Endothelial cell of umbilical vein (primary cell): ENCODE results near the gene PFN2. TPM values are rescaled to one million over a fixed set of nuclear protein-coding genes. Genes with fewer than 3 reads are reported as not detected.

Source experiments
- BruUV-seq: library from RNA; stranded (reverse); fragments of 400-500 nt; replicated peaks from 2 replicates; lab custom pipeline; 2021; lab: Mats Ljungman, UMichigan
- CTCF ChIA-PET: fragments of 300-600, 350-600 bp; sonication (Branson Sonifier 250); formaldehyde crosslinking; loops from one replicate; lab custom pipeline; 2021; ENCODE audit warnings: antibody characterized with exemption, inconsistent platforms; lab: Charles Lee
- POLR2A ChIA-PET: fragments of 300-600, 350-600 bp; sonication (Branson Sonifier 250); formaldehyde crosslinking; loops from one replicate; lab custom pipeline; 2021; ENCODE audit warnings: antibody characterized with exemption, inconsistent platforms; lab: Charles Lee
- DNase-seq: peaks from one replicate; pipeline ENCODE4 v3.0.0-alpha.2; 2011; ENCODE audit warnings: low read depth, low spot score
- FAIRE-seq: peaks from 2 replicates; lab custom pipeline; 2011; peaks lifted over from hg19 to GRCh38; lab: Jason Lieb, UNC
- H2AFZ ChIP-seq: 2 replicates; pipeline ENCODE4 v1.6.0; 2012; ENCODE audit warnings: low read depth, low read length, control low read depth, inconsistent platforms
- H3K27ac ChIP-seq: 2 replicates; pipeline ENCODE4 v1.5.1; 2011; ENCODE audit warnings: low read depth, mild to moderate bottlenecking, control low read depth, low read length, moderate library complexity; ENCODE audit not compliant: insufficient read depth
- H3K27me3 ChIP-seq, 2 experiments: 2 replicates each; pipeline versions ENCODE4 v1.6.0 to v1.6.1; 2011; ENCODE audit warnings: low read length in 2 of 2, mixed read lengths in 1 of 2; ENCODE audit not compliant: control insufficient read depth in 2 of 2, insufficient read depth in 2 of 2
- H3K36me3 ChIP-seq, 2 experiments: 2 replicates in 1 of 2; 3 replicates in 1 of 2; pipeline ENCODE4 v1.5.1; 2011; ENCODE audit warnings: low read length in 2 of 2, mild to moderate bottlenecking in 1 of 2, moderate library complexity in 1 of 2; ENCODE audit not compliant: control insufficient read depth in 2 of 2, insufficient read depth in 2 of 2; ENCODE audit errors: extremely low read depth in 1 of 2
- H3K4me1 ChIP-seq: 3 replicates; pipeline ENCODE4 v1.5.1; 2011; ENCODE audit warnings: mild to moderate bottlenecking, low read length; ENCODE audit not compliant: control insufficient read depth, insufficient read depth; ENCODE audit errors: extremely low read depth
- H3K4me2 ChIP-seq: 2 replicates; pipeline ENCODE4 v1.6.1; 2011; ENCODE audit warnings: low read length, control low read depth, mixed read lengths; ENCODE audit not compliant: insufficient read depth
- H3K4me3 ChIP-seq, 3 experiments: fragments of 200-600 bp in 1 of 3; sonication (generic), shearing (Covaris generic) in 1 of 3; replicated peaks in 1 of 3; 2 replicates each; pipeline ENCODE4 v1.5.1; 2011 to 2016; ENCODE audit warnings: control low read depth in 3 of 3, low read length in 3 of 3, mild to moderate bottlenecking in 2 of 3, inconsistent platforms in 1 of 3, low read depth in 1 of 3, moderate library complexity in 1 of 3; ENCODE audit not compliant: insufficient read depth in 1 of 3
- H3K79me2 ChIP-seq: 2 replicates; pipeline ENCODE4 v1.6.0; 2012; ENCODE audit warnings: low read length, inconsistent platforms; ENCODE audit not compliant: control insufficient read depth, insufficient read depth
- H3K9ac ChIP-seq: replicated peaks from 2 replicates; pipeline ENCODE3; 2011; ENCODE audit warnings: low read length, control low read depth; ENCODE audit not compliant: insufficient read depth; ENCODE audit errors: extremely low read depth
- H3K9me1 ChIP-seq: replicated peaks from 3 replicates; pipeline ENCODE4 v1.6.0; 2011; ENCODE audit warnings: mild to moderate bottlenecking, low read length; ENCODE audit not compliant: control insufficient read depth, insufficient read depth; ENCODE audit errors: extremely low read depth
- H3K9me3 ChIP-seq: replicated peaks from 2 replicates; pipeline ENCODE4 v1.5.1; 2012; ENCODE audit warnings: low read length, inconsistent platforms; ENCODE audit not compliant: control insufficient read depth, insufficient read depth
- H4K20me1 ChIP-seq: replicated peaks from 2 replicates; pipeline ENCODE3; 2011; ENCODE audit warnings: mild to moderate bottlenecking, low read length; ENCODE audit not compliant: control insufficient read depth, insufficient read depth; ENCODE audit errors: extremely low read depth
- EZH2 ChIP-seq: IDR thresholded peaks from 2 replicates; pipeline ENCODE4 v1.6.1; 2012; ENCODE audit warnings: borderline replicate concordance, low read depth, mild to moderate bottlenecking, moderate library complexity, low read length, inconsistent platforms; ENCODE audit not compliant: severe bottlenecking
- FOS ChIP-seq: IDR thresholded peaks from 2 replicates; pipeline ENCODE4 v1.6.1; 2011; ENCODE audit warnings: mild to moderate bottlenecking, low read length, moderate library complexity, borderline replicate concordance; ENCODE audit not compliant: insufficient read depth
- GATA2 ChIP-seq: IDR thresholded peaks from 2 replicates; pipeline ENCODE4 v1.7.0; 2011; ENCODE audit warnings: low read depth, mild to moderate bottlenecking, moderate library complexity, mixed read lengths, low read length; ENCODE audit not compliant: insufficient read length, insufficient read depth
- JUN ChIP-seq: IDR thresholded peaks from 2 replicates; pipeline ENCODE4 v1.6.1; 2011; ENCODE audit warnings: borderline replicate concordance, low read depth; ENCODE audit not compliant: insufficient read length, insufficient read depth
- MAX ChIP-seq: IDR thresholded peaks from 2 replicates; pipeline ENCODE4 v1.6.1; 2011; ENCODE audit not compliant: insufficient read depth, insufficient read length
- MYC ChIP-seq: IDR thresholded peaks from one replicate; pipeline ENCODE4 v1.6.1; 2011; ENCODE audit warnings: mild to moderate bottlenecking, low read depth, low read length
- POLR2A ChIP-seq: IDR thresholded peaks from 2 replicates; pipeline ENCODE4 v1.6.1; 2012; ENCODE audit warnings: low read depth, mild to moderate bottlenecking, control low read depth, low read length
- POLR2AphosphoS5 ChIP-seq: IDR thresholded peaks from 2 replicates; pipeline ENCODE4 v1.6.1; 2012; ENCODE audit warnings: low read depth, mild to moderate bottlenecking, control low read depth, low read length, moderate library complexity; ENCODE audit not compliant: insufficient read depth
- dilution Hi-C: fragments of 300-500 bp; cut with MboI; formaldehyde crosslinking; loops from one replicate; pipeline ENCODE4 v1.15.0; 2019; ENCODE audit warnings: low sequenced_read_pairs; ENCODE audit not compliant: extremely low pct_ligation_motif_present
- intact Hi-C: fragments of 100-400 bp; cut with micrococcal nuclease; formaldehyde crosslinking; loops from one replicate; pipeline ENCODE4 v1.10.0; 2022
- polyA plus RNA-seq, 4 experiments: library from polyadenylated mRNA; depleted of rRNA in 3 of 4; stranded (reverse) in 3 of 4; unstranded in 1 of 4; fragments of >200 nt; gene quantifications; 2 replicates each; pipeline versions ENCODE4 v1.2.1 to v1.2.3, GENCODE V29; 2011 to 2012; ENCODE audit warnings: missing spikeins in 1 of 4
- total RNA-seq: library from RNA; stranded (reverse); gene quantifications from 2 replicates; pipeline ENCODE4 v1.2.3, GENCODE V29; 2021
- TF ChIP-seq, protein P1 (sequence below), 2 donors: IDR thresholded peaks; 1 replicate in 1 of 2; 2 replicates in 1 of 2; pipeline ENCODE4 v1.5.1; 2011; ENCODE audit warnings: low read length in 2 of 2, mild to moderate bottlenecking in 2 of 2, moderate library complexity in 2 of 2, control low read depth in 1 of 2, inconsistent platforms in 1 of 2, low read depth in 1 of 2; ENCODE audit not compliant: insufficient read depth in 1 of 2; ENCODE audit errors: extremely low read depth in 1 of 2

PFN2 gene
- total and polyA plus RNA-seq, 2 donors (not counting 3 experiments of a cell fraction or from before 2014, with no cell fraction given), result 97.1 to 165 TPM

DNA sequence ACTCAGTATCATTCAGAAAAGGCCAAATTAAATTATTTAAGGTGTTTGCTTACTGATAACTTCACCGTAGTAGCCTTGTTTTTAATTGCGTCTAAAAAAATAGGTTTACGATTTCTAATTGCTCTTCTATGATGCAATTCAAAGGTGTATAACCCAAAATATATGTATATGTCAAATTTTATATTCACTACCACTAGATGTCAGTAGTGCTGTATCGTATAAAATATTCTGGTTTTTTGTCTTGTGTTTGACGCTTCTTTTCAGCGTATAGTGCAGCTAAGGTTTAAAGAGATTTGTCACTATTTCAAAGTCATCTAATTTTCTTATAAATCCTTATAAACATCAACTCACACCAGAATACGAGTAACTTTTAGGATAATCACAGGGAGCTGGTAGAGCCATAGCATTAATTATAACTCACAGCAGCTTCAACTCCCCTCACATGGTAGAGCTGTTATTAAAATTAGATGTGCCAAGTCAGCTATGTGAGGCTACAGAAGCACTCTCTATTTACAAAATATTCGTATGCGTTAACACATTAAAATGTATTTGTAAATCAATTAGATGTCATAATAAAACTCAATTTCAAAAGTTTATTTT is 3.5 kb downstream of the PFN2 start:
- CTCF ChIA-PET, result interaction anchor here (0.5 to 5.4 kb wide), 23 partner anchors 9 to 579 kb away, joined by 3 to 87 read pairs (median 6); partner anchors contain the start of genes EIF2A and SERP1
- H3K9ac ChIP-seq, result no peak overlapping the region
- peak; percentile 54 for DNase-seq

DNA sequence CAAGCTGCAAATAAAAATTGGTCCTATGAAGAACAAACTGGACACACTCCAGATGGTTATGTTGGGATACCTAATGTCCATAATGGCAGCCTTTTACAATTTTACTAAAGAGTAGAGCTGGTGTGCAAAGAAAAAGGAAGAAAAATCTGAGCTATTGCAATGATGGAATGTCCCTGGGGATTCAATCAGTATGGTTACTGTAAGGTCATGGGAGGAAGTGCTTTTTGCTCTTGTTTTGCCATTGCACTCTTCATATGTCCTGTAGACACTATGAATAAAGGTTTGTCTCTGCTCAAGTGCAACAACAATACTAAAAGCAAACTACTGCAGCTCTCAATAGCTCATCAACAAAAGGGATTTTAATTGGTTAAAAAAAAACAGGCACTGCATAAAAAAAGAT is 5.4 kb downstream of the PFN2 start:
- FAIRE-seq (no peak), DNase-seq (no peak)
- H3K4me3 ChIP-seq, result no peak overlapping the region
- H3K36me3 ChIP-seq, result peaks cover 3 to 11% of the 10 kb centered on the region in 2 experiments
- H3K9ac ChIP-seq, result no peak overlapping the region
- H2AFZ ChIP-seq, result no peak overlapping the region
- H3K4me1 ChIP-seq, result peaks cover 19% of the 10 kb centered on the region
- H3K9me1 ChIP-seq, result no peaks in the 10 kb centered on the region
- H3K27me3 ChIP-seq, result no peaks in the 10 kb centered on the region
- H3K27ac ChIP-seq, result no peak overlapping the region
- CTCF ChIA-PET, result interaction anchor here (1.0 to 5.4 kb wide), 6 partner anchors 10 to 530 kb away, joined by 3 to 87 read pairs (median 6); no protein-coding TSS in a partner anchor
- peaks cover 79% of the 10 kb centered on the region for H3K79me2 ChIP-seq
- H3K9me3 ChIP-seq, result no peaks in the 10 kb centered on the region
- dilution Hi-C loops, result no loop called here
- POLR2A ChIA-PET, result no interaction called here
- H4K20me1 ChIP-seq, result peaks cover 5% of the 10 kb centered on the region
- TF ChIP-seq MYC (no peak), FOS (no peak), GATA2 (no peak), EZH2 (no peak), JUN (no peak), MAX (no peak), POLR2A (no peak), POLR2AphosphoS5 (no peak)
- TF ChIP-seq, protein P1, sequence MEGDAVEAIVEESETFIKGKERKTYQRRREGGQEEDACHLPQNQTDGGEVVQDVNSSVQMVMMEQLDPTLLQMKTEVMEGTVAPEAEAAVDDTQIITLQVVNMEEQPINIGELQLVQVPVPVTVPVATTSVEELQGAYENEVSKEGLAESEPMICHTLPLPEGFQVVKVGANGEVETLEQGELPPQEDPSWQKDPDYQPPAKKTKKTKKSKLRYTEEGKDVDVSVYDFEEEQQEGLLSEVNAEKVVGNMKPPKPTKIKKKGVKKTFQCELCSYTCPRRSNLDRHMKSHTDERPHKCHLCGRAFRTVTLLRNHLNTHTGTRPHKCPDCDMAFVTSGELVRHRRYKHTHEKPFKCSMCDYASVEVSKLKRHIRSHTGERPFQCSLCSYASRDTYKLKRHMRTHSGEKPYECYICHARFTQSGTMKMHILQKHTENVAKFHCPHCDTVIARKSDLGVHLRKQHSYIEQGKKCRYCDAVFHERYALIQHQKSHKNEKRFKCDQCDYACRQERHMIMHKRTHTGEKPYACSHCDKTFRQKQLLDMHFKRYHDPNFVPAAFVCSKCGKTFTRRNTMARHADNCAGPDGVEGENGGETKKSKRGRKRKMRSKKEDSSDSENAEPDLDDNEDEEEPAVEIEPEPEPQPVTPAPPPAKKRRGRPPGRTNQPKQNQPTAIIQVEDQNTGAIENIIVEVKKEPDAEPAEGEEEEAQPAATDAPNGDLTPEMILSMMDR (IDR thresholded peaks at IDR 0.05; ENCODE audit: extremely low read depth in 1 of 2, insufficient read depth in 1 of 2, low read depth in 1 of 2, low read length in 2 of 2), result no peak
- no peak overlapping the region for H3K4me2 ChIP-seq
- BruUV-seq, result no TSS peak
- intact Hi-C loops, result loop anchor here (5.0 kb wide), 1 partner anchor 637 kb away; the partner anchor contains the start of gene SELENOT

More for the DNA sequence above, 3.5 kb downstream of the PFN2 start:
- H3K4me2 ChIP-seq, result peak overlapping the region; percentile 91
- peaks cover 76% of the 10 kb centered on the region for H3K79me2 ChIP-seq
- no peak for FAIRE-seq
- peaks cover 27% of the 10 kb centered on the region for H3K4me1 ChIP-seq
- H2AFZ ChIP-seq, result no peak overlapping the region
- peaks cover 3 to 11% of the 10 kb centered on the region in 2 experiments for H3K36me3 ChIP-seq
- no TSS peak for BruUV-seq
- no peaks in the 10 kb centered on the region for H3K9me3 ChIP-seq
- H3K4me3 ChIP-seq, result no peak overlapping the region
- TF ChIP-seq, protein P1 (IDR thresholded peaks at IDR 0.05; ENCODE audit: extremely low read depth in 1 of 2, insufficient read depth in 1 of 2, low read depth in 1 of 2, low read length in 2 of 2), result peak; percentile 18 to 23
- no peak for TF ChIP-seq POLR2AphosphoS5
- no peak overlapping the region for H3K27ac ChIP-seq
- POLR2A ChIA-PET, result no interaction called here
- dilution Hi-C loops, result no loop called here
- peaks cover 0 to 2% of the 10 kb centered on the region in 2 experiments for H3K27me3 ChIP-seq
- intact Hi-C loops, result loop anchor here (1.0 to 5.0 kb wide), 4 partner anchors 217 to 635 kb away; partner anchors contain the start of genes EIF2A, SELENOT and SERP1
- peaks cover 5% of the 10 kb centered on the region for H4K20me1 ChIP-seq
- no peaks in the 10 kb centered on the region for H3K9me1 ChIP-seq
